Adrenal gland (tissue), 12 donors: ENCODE results near the gene ETNK2. TPM values are rescaled to one million over a fixed set of nuclear protein-coding genes. Genes with fewer than 3 reads are reported as not detected.

Experiments
- DNase-seq, 7 donors: peaks; one replicate each; pipeline ENCODE4 v3.0.0-alpha.2; 2019 to 2020
- H3K27ac ChIP-seq, 5 donors: fragments of 200-600 bp; sonication (generic) in 4 of 5; 1 replicate in 3 of 5; 2 replicates in 2 of 5; pipeline versions ENCODE4 v1.5.1 to v1.8.0; 2016 to 2020; ENCODE audit warnings: mild to moderate bottlenecking in 1 of 5
- H3K27me3 ChIP-seq: fragments of 200-600 bp; 2 replicates; pipeline ENCODE4 v1.8.0; 2021
- H3K36me3 ChIP-seq, 2 donors: fragments of 200-600 bp; replicated peaks in 1 of 2; 1 replicate in 1 of 2; 2 replicates in 1 of 2; pipeline versions ENCODE4 v1.5.1 to v1.8.0; 2018 to 2022
- H3K4me1 ChIP-seq, 2 donors: fragments of 200-600 bp; replicated peaks in 1 of 2; 1 replicate in 1 of 2; 2 replicates in 1 of 2; pipeline versions ENCODE4 v1.5.1 to v1.8.0; 2018 to 2021
- H3K4me3 ChIP-seq, 4 donors: fragments of 200-600 bp; sonication (generic) in 3 of 4; one replicate each; pipeline ENCODE4 v1.5.1; 2016 to 2018
- H3K9me3 ChIP-seq, 3 donors: fragments of 200-600 bp; sonication (generic) in 1 of 3; replicated peaks in 1 of 3; 1 replicate in 2 of 3; 2 replicates in 1 of 3; pipeline versions ENCODE4 v1.5.1 to v1.8.0; 2016 to 2021
- POLR2A ChIP-seq, 2 donors: fragments of 450-650 bp; IDR thresholded peaks; one replicate each; pipeline ENCODE4 v1.6.1; 2017; ENCODE audit warnings: antibody characterized with exemption in 2 of 2, mild to moderate bottlenecking in 2 of 2, moderate library complexity in 1 of 2
- WGBS, 4 donors: extraction: QIAGEN DNeasy Blood & Tissue Kit in 2 of 4; methylation state at CpG; one replicate each; pipeline versions ENCODE4 v1.1.5 to v1.1.7; 2013 to 2017; 5-methylcytosine and 5-hydroxymethylcytosine counted together
- intact Hi-C, 2 donors: fragments of 100-400 bp; cut with DNase I; formaldehyde crosslinking; loops; one replicate each; pipeline versions ENCODE4 v1.14.1 to v1.15.0; 2022 to 2023
- polyA plus RNA-seq, 3 donors: library from polyadenylated mRNA; stranded (reverse); fragments of 200-250 nt in 2 of 3; fragments of 350-450 nt in 1 of 3; fragmentation: Illumina TruSeq in 1 of 3; extraction: RNeasy Lipid Tissue Mini Kit (QIAGEN cat#74804) in 1 of 3; gene quantifications; one replicate each; pipeline ENCODE4 v1.2.3, GENCODE V29; 2013 to 2014
- total RNA-seq, 9 donors: library from RNA; depleted of rRNA in 4 of 9; stranded (reverse); fragments of >200 nt in 4 of 9; fragments of 120-200 nt in 1 of 9; fragmentation: NEBNext Ultra II Directional in 1 of 9; extraction: Animal tissue kit (Norgen Biotek cat#: 25700) in 1 of 9; gene quantifications; one replicate each; pipeline versions ENCODE4 v1.1.0 to v1.2.4, GENCODE V29; 2013 to 2023
- TF ChIP-seq, protein P1 (sequence below), 6 experiments: fragments of 450-650 bp in 4 of 6; fragments of 200-600 bp in 2 of 6; sonication (generic) in 1 of 6; IDR thresholded peaks; 1 replicate in 5 of 6; 2 replicates in 1 of 6; pipeline versions ENCODE4 v1.5.1 to v1.8.0; 2016 to 2021; ENCODE audit warnings: antibody characterized with exemption in 6 of 6, mild to moderate bottlenecking in 2 of 6, moderate library complexity in 1 of 6
- donor health status: healthy with polysubstance abuse.
- donor health status: Bipolar disorder and iron deficiency.
- donor health status: DM: yes; HTN: yes; CAD: no.
- donor health status: DM: no; HTN: no; CAD: no.
- donor health status: DM: no; HTN: no; CAD: no.
- donor health status: DM: yes; HTN: yes; CAD: no.

ETNK2 gene
- total and polyA plus RNA-seq, 12 donors: 3.1 to 78.6 (median 9.3) TPM

DNA sequence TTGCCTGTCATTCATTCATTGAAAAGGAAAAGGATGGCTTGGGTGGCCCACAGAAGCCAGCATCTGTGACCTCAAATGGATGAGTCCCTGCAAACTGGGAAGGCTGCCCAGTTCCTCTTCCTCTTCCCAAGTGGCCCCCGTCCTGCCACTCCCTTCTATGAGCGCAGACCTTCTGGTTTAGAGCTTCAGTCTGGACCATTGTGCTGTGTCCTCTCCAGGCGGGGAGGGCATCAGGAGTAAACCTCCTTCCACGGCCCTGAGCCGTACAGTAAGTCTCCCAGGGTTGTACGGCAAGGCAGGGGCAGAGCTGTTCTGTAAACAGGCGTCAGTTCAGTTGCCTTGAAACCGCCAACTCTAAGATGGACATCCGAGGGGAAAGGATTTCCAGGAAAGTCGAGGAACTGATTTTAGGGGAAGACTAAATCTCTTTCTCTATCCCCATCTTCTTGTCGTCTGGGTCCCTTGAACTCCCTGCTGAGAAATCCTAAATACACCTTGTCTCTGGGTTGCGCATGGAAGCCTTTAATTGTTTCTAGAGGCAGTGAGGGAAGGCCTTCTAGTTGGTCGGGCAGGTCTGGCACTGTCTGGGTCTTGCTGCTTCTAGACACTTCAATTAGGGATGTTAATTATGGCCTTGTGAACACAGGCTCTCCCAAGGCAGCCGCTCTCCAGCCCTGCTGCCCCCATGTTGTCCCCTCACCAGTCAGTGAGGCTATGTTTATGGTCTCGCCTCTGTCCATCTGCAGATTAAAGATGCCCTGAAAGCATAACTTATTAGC lies 56.8 kb downstream of the ETNK2 start:
- intact Hi-C loops: no loop called here
- no peak overlapping the region for H3K4me3 ChIP-seq
- no peaks in the 10 kb centered on the region for H3K9me3 ChIP-seq
- peaks cover 0 to 46% of the 10 kb centered on the region in 2 donors for H3K4me1 ChIP-seq
- DNase-seq: peak in 4 of 7 donors; percentile 46 to 73 (median 58)
- no peaks in the 10 kb centered on the region for H3K27me3 ChIP-seq
- H3K27ac ChIP-seq: peak overlapping the region in 2 of 5 donors; percentile 9 to 24
- H3K36me3 ChIP-seq: no peaks in the 10 kb centered on the region
- no peak for TF ChIP-seq POLR2A (IDR thresholded peaks at IDR 0.05)
- TF ChIP-seq, protein P1, sequence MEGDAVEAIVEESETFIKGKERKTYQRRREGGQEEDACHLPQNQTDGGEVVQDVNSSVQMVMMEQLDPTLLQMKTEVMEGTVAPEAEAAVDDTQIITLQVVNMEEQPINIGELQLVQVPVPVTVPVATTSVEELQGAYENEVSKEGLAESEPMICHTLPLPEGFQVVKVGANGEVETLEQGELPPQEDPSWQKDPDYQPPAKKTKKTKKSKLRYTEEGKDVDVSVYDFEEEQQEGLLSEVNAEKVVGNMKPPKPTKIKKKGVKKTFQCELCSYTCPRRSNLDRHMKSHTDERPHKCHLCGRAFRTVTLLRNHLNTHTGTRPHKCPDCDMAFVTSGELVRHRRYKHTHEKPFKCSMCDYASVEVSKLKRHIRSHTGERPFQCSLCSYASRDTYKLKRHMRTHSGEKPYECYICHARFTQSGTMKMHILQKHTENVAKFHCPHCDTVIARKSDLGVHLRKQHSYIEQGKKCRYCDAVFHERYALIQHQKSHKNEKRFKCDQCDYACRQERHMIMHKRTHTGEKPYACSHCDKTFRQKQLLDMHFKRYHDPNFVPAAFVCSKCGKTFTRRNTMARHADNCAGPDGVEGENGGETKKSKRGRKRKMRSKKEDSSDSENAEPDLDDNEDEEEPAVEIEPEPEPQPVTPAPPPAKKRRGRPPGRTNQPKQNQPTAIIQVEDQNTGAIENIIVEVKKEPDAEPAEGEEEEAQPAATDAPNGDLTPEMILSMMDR (IDR thresholded peaks at IDR 0.05): no peak
- WGBS, 4 donors: 75 to 87% (median 80%) methylated on average over 11 to 15 of the region's 15 CpGs

DNA sequence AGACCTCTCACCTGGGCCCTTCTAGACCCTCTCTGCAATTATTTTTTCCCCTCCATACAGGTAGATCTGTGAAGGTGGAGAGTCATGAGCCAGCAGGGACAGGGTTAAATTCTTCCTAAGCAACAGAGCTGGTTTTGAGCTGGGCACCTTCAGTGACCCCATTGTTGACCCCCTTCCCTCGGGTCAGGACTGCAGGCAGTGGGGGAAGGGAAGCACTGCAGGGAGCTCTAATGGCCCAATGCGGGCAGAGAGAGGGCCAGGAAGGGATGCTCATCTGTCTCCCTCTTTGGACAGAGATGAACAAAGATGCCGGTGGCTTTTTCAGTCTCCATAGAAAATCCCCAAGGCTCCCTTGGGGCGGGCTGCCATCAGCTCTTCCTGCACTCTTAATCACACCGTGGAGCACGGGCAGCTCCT lies 57.5 kb downstream of the ETNK2 start:
- Histone ChIP-seq H3K36me3 (no peaks in the 10 kb centered on the region), H3K4me1 (peaks cover 2 to 52% of the 10 kb centered on the region in 2 donors), H3K27ac (peak overlapping the region in 2 of 5 donors; percentile 8 to 24), H3K27me3 (no peaks in the 10 kb centered on the region), H3K4me3 (no peak overlapping the region), H3K9me3 (no peaks in the 10 kb centered on the region)
- 43 to 58% (median 52%) methylated on average over 5 to 6 of the region's 6 CpGs for WGBS, 4 donors
- intact Hi-C loops: no loop called here
- no peak for DNase-seq
- TF ChIP-seq POLR2A (IDR thresholded peaks at IDR 0.05): no peak
- TF ChIP-seq, protein P1 (IDR thresholded peaks at IDR 0.05): no peak

DNA sequence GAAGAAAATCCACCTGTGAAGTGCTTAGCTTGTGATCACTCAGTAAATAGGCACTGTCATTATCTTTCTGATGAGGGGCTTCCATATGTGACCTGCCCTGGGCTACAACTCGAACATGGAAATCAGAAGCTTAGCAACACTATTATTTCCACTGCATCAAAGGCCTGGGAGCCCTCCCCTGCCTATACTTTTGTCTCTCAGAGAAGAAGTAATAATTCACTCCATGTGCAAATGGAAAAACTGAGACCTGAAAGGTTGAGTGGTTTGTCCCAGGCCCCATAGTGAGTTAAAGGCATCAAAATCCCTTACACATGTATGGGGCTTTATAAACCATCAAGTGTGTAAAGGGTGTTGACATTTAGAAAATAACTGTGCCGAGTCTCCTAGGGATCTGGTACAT lies 58.1 kb downstream of the ETNK2 start:
- WGBS, 4 donors: 70 to 78% (median 75%) methylated on average over 2 of the region's 2 CpGs
- H3K27me3 ChIP-seq: no peaks in the 10 kb centered on the region
- H3K27ac ChIP-seq: peak overlapping the region in 2 of 5 donors; percentile 24 to 35
- intact Hi-C loops: no loop called here
- DNase-seq: no peak
- H3K9me3 ChIP-seq: no peaks in the 10 kb centered on the region
- no peak overlapping the region for H3K4me3 ChIP-seq
- H3K4me1 ChIP-seq: peaks cover 8 to 52% of the 10 kb centered on the region in 2 donors
- TF ChIP-seq, protein P1 (IDR thresholded peaks at IDR 0.05): no peak
- TF ChIP-seq POLR2A (IDR thresholded peaks at IDR 0.05): no peak
- no peaks in the 10 kb centered on the region for H3K36me3 ChIP-seq

DNA sequence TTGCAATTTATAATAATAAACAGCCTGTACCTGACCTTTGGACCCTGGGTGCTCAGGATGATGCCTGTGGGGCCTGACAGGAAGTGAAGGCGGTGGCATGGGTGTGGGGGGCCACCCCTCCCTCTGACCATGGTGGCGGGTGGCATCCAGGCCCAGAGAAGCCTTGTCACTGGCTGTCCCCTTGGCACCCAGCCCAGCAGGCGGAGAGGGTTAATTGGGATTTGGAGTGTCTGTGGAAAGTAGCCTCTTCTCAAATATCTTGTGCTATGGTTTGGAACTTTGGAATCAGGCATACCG lies 58.5 kb downstream of the ETNK2 start:
- Histone ChIP-seq H3K4me3 (no peak overlapping the region), H3K4me1 (peaks cover 12 to 52% of the 10 kb centered on the region in 2 donors), H3K27ac (peak overlapping the region in 2 of 5 donors; percentile 24 to 35), H3K27me3 (no peaks in the 10 kb centered on the region), H3K36me3 (no peaks in the 10 kb centered on the region), H3K9me3 (no peaks in the 10 kb centered on the region)
- TF ChIP-seq, protein P1 (IDR thresholded peaks at IDR 0.05): no peak
- TF ChIP-seq POLR2A (IDR thresholded peaks at IDR 0.05): no peak
- 73 to 88% (median 75%) methylated on average over 4 of the region's 4 CpGs for WGBS, 4 donors
- DNase-seq: no peak
- intact Hi-C loops: no loop called here
